HepG2 (cell line): Measurements from ENCODE around the gene MCFD2. TPM values are rescaled to one million over a fixed set of nuclear protein-coding genes. Genes with fewer than 3 reads are reported as not detected.

Experiments
- AKAP8 ChIP-seq: sonication (generic); formaldehyde crosslinking; IDR thresholded peaks from 2 replicates; pipeline ENCODE4 v1.5.1; 2020; ENCODE audit warnings: mild to moderate bottlenecking, missing genetic modification reagents
- GLI4 ChIP-seq: sonication (generic); formaldehyde crosslinking; IDR thresholded peaks from 2 replicates; pipeline ENCODE4 v1.5.1; 2020; ENCODE audit warnings: missing genetic modification reagents, mild to moderate bottlenecking, moderate library complexity, borderline replicate concordance
- MTF1 ChIP-seq: sonication (generic); formaldehyde crosslinking; IDR thresholded peaks from 2 replicates; pipeline ENCODE4 v1.5.0; 2020; ENCODE audit warnings: missing genetic modification reagents
- SNAI1 ChIP-seq: sonication (generic); formaldehyde crosslinking; IDR thresholded peaks from 2 replicates; pipeline ENCODE4 v1.5.0; 2020; ENCODE audit warnings: mild to moderate bottlenecking, missing genetic modification reagents, borderline replicate concordance
- ZC3H4 ChIP-seq: sonication (generic); formaldehyde crosslinking; IDR thresholded peaks from 2 replicates; pipeline ENCODE4 v1.4.0; 2020; ENCODE audit warnings: missing genetic modification reagents, borderline replicate concordance
- ZNF224 ChIP-seq: sonication (generic); formaldehyde crosslinking; IDR thresholded peaks from 2 replicates; pipeline ENCODE4 v1.5.0; 2020; ENCODE audit warnings: mild to moderate bottlenecking, missing genetic modification reagents
- ZNF546 ChIP-seq: sonication (generic); formaldehyde crosslinking; conservative IDR thresholded peaks from 2 replicates; pipeline ENCODE4 v1.8.1; 2023; ENCODE audit warnings: mild to moderate bottlenecking, missing genetic modification reagents
- ZNF652 ChIP-seq: IDR thresholded peaks from 2 replicates; pipeline ENCODE4 v1.6.1; 2016; ENCODE audit warnings: low read depth, borderline replicate concordance
- ZNF839 ChIP-seq: sonication (generic); formaldehyde crosslinking; IDR thresholded peaks from 2 replicates; pipeline ENCODE4 v1.4.0; 2020; ENCODE audit warnings: missing genetic modification reagents, mild to moderate bottlenecking, borderline replicate concordance
- polyA plus RNA-seq, 8 experiments: library from polyadenylated mRNA; depleted of rRNA in 3 of 8; stranded (reverse) in 7 of 8; unstranded in 1 of 8; fragments of >200 nt; fragmentation: Illumina TruSeq in 4 of 8; extraction: Trizol in 4 of 8; gene quantifications; 2 replicates each; pipeline versions ENCODE4 v1.2.1 to v1.2.3, GENCODE V29; 2011 to 2016; ENCODE audit warnings: low read depth in 4 of 8, missing spikeins in 1 of 8, mixed read lengths in 1 of 8; ENCODE audit not compliant: insufficient read depth in 1 of 8
- total RNA-seq, 5 experiments: library from RNA; depleted of rRNA; stranded (reverse); fragments of >200 nt; fragmentation: Illumina TruSeq; extraction: Trizol; gene quantifications; 2 replicates each; pipeline ENCODE4 v1.2.3, GENCODE V29; 2016; ENCODE audit warnings: low read depth in 1 of 5
- TF ChIP-seq, protein P1 (sequence below): sonication (generic); formaldehyde crosslinking; IDR thresholded peaks from 2 replicates; pipeline ENCODE4 v1.5.0; 2020; ENCODE audit warnings: missing genetic modification reagents, mild to moderate bottlenecking, borderline replicate concordance
- TF ChIP-seq, protein P2 (sequence below): sonication (generic); formaldehyde crosslinking; IDR thresholded peaks from 2 replicates; pipeline ENCODE4 v1.4.0; 2020; ENCODE audit warnings: missing genetic modification reagents, borderline replicate concordance
- TF ChIP-seq, protein P3 (sequence below): sonication (generic); formaldehyde crosslinking; IDR thresholded peaks from 2 replicates; pipeline ENCODE4 v1.9.0; 2021; ENCODE audit warnings: mild to moderate bottlenecking, missing genetic modification reagents
- TF ChIP-seq, protein P4 (sequence below): sonication (generic); formaldehyde crosslinking; conservative IDR thresholded peaks from 2 replicates; pipeline ENCODE4 v1.8.0; 2022; ENCODE audit warnings: missing genetic modification reagents
- TF ChIP-seq, protein P5 (sequence below): sonication (generic); formaldehyde crosslinking; IDR thresholded peaks from 2 replicates; pipeline ENCODE4 v1.4.0; 2020; ENCODE audit warnings: missing genetic modification reagents

The MCFD2 gene
- total and polyA plus RNA-seq, 2 of the 13 experiments (the other 11 are each of a cell fraction or from before 2014, with no cell fraction given), result 183 to 232 TPM

DNA sequence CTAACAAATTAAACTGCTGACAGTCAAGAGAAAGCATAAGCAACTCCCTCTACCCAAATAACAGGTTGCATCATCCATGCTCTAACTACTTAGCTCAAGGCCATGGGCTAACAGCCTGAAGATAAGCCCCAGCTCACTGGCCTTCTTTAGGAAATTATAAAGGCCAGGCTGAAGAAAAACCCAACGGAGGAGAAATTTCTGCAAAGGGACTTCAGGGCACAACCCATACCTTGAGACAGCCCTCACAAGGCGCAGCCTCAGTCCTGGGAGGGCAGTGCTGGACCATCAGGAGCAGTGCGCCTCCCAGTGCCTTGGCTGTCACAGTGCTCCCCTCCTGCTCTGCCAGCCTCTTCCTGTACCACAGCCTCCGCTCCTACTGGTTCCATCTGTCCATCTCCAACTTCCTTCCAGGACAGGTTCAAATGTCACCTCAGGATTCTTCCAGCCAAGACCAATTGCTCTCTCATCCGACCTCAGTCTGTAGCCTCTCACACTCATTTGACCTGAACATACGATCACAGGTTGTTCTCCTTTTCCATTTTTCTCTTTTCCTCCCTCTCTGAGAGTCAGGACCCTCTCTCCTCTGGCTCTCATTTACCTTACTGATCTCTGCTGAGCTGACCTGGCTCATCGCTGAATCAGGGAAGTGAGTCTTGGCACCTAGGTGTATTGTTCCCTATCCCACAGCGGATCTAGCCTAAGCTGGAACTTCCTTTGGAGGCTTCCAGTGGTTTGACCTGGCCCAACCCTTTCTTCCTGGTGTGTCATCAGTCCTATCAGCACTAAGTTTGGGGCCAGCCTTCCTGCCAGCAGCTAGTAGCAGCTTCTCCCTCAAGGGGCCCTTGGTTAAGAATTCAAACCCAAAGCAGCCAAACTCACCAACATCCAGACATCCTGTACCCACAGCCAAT is 1.9 kb downstream of the MCFD2 start (continued):
- TF ChIP-seq, protein P1, sequence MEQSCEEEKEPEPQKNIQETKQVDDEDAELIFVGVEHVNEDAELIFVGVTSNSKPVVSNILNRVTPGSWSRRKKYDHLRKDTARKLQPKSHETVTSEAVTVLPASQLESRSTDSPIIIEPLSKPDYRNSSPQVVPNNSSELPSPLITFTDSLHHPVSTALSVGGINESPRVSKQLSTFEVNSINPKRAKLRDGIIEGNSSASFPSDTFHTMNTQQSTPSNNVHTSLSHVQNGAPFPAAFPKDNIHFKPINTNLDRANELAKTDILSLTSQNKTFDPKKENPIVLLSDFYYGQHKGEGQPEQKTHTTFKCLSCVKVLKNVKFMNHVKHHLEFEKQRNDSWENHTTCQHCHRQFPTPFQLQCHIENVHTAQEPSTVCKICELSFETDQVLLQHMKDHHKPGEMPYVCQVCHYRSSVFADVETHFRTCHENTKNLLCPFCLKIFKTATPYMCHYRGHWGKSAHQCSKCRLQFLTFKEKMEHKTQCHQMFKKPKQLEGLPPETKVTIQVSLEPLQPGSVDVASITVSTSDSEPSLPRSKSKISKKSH (CRISPR knock-in tag), result no peak
- TF ChIP-seq GLI4 (CRISPR knock-in tag), result peak; percentile 20; the same call in 1 of the 2 replicates
- peak; percentile 83 for TF ChIP-seq SNAI1 (CRISPR knock-in tag)
- no peak for TF ChIP-seq ZNF546
- TF ChIP-seq ZNF224 (CRISPR knock-in tag), result no peak
- no peak for TF ChIP-seq ZC3H4 (CRISPR knock-in tag)
- no peak for TF ChIP-seq ZNF839 (CRISPR knock-in tag)
- no peak for TF ChIP-seq ZNF652 (CRISPR knock-in tag)
- TF ChIP-seq, protein P2, sequence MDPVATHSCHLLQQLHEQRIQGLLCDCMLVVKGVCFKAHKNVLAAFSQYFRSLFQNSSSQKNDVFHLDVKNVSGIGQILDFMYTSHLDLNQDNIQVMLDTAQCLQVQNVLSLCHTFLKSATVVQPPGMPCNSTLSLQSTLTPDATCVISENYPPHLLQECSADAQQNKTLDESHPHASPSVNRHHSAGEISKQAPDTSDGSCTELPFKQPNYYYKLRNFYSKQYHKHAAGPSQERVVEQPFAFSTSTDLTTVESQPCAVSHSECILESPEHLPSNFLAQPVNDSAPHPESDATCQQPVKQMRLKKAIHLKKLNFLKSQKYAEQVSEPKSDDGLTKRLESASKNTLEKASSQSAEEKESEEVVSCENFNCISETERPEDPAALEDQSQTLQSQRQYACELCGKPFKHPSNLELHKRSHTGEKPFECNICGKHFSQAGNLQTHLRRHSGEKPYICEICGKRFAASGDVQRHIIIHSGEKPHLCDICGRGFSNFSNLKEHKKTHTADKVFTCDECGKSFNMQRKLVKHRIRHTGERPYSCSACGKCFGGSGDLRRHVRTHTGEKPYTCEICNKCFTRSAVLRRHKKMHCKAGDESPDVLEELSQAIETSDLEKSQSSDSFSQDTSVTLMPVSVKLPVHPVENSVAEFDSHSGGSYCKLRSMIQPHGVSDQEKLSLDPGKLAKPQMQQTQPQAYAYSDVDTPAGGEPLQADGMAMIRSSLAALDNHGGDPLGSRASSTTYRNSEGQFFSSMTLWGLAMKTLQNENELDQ (CRISPR knock-in tag), result no peak
- peak; percentile 32 for TF ChIP-seq AKAP8 (CRISPR knock-in tag)
- TF ChIP-seq, protein P3, sequence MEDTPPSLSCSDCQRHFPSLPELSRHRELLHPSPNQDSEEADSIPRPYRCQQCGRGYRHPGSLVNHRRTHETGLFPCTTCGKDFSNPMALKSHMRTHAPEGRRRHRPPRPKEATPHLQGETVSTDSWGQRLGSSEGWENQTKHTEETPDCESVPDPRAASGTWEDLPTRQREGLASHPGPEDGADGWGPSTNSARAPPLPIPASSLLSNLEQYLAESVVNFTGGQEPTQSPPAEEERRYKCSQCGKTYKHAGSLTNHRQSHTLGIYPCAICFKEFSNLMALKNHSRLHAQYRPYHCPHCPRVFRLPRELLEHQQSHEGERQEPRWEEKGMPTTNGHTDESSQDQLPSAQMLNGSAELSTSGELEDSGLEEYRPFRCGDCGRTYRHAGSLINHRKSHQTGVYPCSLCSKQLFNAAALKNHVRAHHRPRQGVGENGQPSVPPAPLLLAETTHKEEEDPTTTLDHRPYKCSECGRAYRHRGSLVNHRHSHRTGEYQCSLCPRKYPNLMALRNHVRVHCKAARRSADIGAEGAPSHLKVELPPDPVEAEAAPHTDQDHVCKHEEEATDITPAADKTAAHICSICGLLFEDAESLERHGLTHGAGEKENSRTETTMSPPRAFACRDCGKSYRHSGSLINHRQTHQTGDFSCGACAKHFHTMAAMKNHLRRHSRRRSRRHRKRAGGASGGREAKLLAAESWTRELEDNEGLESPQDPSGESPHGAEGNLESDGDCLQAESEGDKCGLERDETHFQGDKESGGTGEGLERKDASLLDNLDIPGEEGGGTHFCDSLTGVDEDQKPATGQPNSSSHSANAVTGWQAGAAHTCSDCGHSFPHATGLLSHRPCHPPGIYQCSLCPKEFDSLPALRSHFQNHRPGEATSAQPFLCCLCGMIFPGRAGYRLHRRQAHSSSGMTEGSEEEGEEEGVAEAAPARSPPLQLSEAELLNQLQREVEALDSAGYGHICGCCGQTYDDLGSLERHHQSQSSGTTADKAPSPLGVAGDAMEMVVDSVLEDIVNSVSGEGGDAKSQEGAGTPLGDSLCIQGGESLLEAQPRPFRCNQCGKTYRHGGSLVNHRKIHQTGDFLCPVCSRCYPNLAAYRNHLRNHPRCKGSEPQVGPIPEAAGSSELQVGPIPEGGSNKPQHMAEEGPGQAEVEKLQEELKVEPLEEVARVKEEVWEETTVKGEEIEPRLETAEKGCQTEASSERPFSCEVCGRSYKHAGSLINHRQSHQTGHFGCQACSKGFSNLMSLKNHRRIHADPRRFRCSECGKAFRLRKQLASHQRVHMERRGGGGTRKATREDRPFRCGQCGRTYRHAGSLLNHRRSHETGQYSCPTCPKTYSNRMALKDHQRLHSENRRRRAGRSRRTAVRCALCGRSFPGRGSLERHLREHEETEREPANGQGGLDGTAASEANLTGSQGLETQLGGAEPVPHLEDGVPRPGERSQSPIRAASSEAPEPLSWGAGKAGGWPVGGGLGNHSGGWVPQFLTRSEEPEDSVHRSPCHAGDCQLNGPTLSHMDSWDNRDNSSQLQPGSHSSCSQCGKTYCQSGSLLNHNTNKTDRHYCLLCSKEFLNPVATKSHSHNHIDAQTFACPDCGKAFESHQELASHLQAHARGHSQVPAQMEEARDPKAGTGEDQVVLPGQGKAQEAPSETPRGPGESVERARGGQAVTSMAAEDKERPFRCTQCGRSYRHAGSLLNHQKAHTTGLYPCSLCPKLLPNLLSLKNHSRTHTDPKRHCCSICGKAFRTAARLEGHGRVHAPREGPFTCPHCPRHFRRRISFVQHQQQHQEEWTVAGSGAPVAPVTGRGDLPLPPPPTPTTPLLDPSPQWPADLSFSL (CRISPR knock-in tag), result no peak
- TF ChIP-seq, protein P4, sequence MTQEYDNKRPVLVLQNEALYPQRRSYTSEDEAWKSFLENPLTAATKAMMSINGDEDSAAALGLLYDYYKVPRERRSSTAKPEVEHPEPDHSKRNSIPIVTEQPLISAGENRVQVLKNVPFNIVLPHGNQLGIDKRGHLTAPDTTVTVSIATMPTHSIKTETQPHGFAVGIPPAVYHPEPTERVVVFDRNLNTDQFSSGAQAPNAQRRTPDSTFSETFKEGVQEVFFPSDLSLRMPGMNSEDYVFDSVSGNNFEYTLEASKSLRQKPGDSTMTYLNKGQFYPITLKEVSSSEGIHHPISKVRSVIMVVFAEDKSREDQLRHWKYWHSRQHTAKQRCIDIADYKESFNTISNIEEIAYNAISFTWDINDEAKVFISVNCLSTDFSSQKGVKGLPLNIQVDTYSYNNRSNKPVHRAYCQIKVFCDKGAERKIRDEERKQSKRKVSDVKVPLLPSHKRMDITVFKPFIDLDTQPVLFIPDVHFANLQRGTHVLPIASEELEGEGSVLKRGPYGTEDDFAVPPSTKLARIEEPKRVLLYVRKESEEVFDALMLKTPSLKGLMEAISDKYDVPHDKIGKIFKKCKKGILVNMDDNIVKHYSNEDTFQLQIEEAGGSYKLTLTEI (CRISPR knock-in tag), result no peak
- TF ChIP-seq MTF1 (CRISPR knock-in tag), result no peak
- TF ChIP-seq, protein P5, sequence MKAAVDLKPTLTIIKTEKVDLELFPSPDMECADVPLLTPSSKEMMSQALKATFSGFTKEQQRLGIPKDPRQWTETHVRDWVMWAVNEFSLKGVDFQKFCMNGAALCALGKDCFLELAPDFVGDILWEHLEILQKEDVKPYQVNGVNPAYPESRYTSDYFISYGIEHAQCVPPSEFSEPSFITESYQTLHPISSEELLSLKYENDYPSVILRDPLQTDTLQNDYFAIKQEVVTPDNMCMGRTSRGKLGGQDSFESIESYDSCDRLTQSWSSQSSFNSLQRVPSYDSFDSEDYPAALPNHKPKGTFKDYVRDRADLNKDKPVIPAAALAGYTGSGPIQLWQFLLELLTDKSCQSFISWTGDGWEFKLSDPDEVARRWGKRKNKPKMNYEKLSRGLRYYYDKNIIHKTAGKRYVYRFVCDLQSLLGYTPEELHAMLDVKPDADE (CRISPR knock-in tag), result no peak
